Activated naive CD4-positive, alpha-beta T cell treated with anti-CD3 and anti-CD28 coated beads, Interleukin-2, amount 50 U/mL, for 16 hours (primary cell): ENCODE data around the gene SMU1.

ENCODE experiments used
- DNase-seq: peaks from one replicate; pipeline ENCODE4 v3.0.0-alpha.2; 2020

SMU1 gene

GRCh38 chr9:33076046-33077004 lies at the start of gene SMU1:
Gene SMU1, minus strand, starts transcription at chr9:33076674. Its CDS starts 66 bp downstream, at chr9:33076608.
- DNase-seq: peak; percentile 95

GRCh38 chr9:33125461-33125860 lies 49.0 kb upstream of the SMU1 start:
- no peak for DNase-seq

- DNase-seq: no peak
Measured at GRCh38 chr9:33124751-33125381, 48.4 kb upstream of the SMU1 start.

GRCh38 chr9:33124046-33124445 lies 47.6 kb upstream of the SMU1 start:
- no peak for DNase-seq

GRCh38 chr9:33123407-33124031 lies 47.0 kb upstream of the SMU1 start:
- no peak for DNase-seq

- no peak for DNase-seq
Measured at GRCh38 chr9:33120620-33121019, 44.1 kb upstream of the SMU1 start.

GRCh38 chr9:33117796-33118195 lies 41.3 kb upstream of the SMU1 start:
- DNase-seq: no peak

- DNase-seq: no peak
Measured at GRCh38 chr9:33117306-33117705, 40.8 kb upstream of the SMU1 start.

- no peak for DNase-seq
Measured at GRCh38 chr9:33116860-33117259, 40.4 kb upstream of the SMU1 start.

- DNase-seq: no peak
Measured at GRCh38 chr9:33114746-33115145, 38.3 kb upstream of the SMU1 start.

- DNase-seq: no peak
Measured at GRCh38 chr9:33113799-33114547, 37.5 kb upstream of the SMU1 start.

GRCh38 chr9:33112094-33112493 lies 35.6 kb upstream of the SMU1 start:
- no peak for DNase-seq

GRCh38 chr9:33111631-33112030 lies 35.2 kb upstream of the SMU1 start:
- no peak for DNase-seq

GRCh38 chr9:33110686-33111085 lies 34.2 kb upstream of the SMU1 start:
- DNase-seq: no peak

- no peak for DNase-seq
Measured at GRCh38 chr9:33109850-33110595, 33.5 kb upstream of the SMU1 start.

GRCh38 chr9:33109097-33109496 lies 32.6 kb upstream of the SMU1 start:
- no peak for DNase-seq

GRCh38 chr9:33108472-33108871 lies 32.0 kb upstream of the SMU1 start:
- no peak for DNase-seq

GRCh38 chr9:33107762-33108161 lies 31.3 kb upstream of the SMU1 start:
- no peak for DNase-seq

GRCh38 chr9:33106827-33107621 lies 30.6 kb upstream of the SMU1 start:
- DNase-seq: no peak

- no peak for DNase-seq
Measured at GRCh38 chr9:33106372-33106771, 29.9 kb upstream of the SMU1 start.

- no peak for DNase-seq
Measured at GRCh38 chr9:33105959-33106358, 29.5 kb upstream of the SMU1 start.
